COLO668 (cell line): ENCODE data around the gene HERPUD1.
"Not testable (repeated sequence)": the region's sequence is repeated elsewhere in the genome, so short reads cannot be mapped to it uniquely, and the experiment has no call there.

Source experiments
- DNase-seq: peaks from one replicate; lab custom pipeline; 2025; ENCODE audit not compliant: unreplicated experiment; lab: John Stamatoyannopoulos, UW

HERPUD1 gene

GRCh38 chr16:56953006-56953405 lies 21.1 kb downstream of the HERPUD1 start:
- DNase-seq = no peak

- DNase-seq = no peak
These were observed 24.1 kb downstream of the HERPUD1 start for GRCh38 chr16:56956076-56956475.

DNA sequence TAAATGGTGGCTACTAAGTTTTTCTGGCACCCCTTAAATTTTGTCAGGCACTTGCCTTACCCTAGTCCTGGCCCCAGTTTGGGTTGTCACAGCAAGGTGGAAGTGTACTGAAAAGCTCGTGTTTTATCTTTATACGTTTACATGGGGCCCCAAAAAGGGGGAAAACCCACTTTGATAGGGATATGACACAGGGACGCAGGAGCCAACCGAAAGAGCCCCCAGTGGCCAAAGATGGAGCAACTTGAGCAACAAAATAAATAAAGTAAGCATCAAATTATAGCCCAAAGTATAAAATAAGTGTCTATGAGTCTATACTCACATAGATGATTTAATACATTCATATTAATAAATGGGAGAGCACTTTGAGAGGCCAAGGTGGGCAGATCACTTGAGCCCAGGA lies 24.8 kb downstream of the HERPUD1 start:
- no peak for DNase-seq

DNA sequence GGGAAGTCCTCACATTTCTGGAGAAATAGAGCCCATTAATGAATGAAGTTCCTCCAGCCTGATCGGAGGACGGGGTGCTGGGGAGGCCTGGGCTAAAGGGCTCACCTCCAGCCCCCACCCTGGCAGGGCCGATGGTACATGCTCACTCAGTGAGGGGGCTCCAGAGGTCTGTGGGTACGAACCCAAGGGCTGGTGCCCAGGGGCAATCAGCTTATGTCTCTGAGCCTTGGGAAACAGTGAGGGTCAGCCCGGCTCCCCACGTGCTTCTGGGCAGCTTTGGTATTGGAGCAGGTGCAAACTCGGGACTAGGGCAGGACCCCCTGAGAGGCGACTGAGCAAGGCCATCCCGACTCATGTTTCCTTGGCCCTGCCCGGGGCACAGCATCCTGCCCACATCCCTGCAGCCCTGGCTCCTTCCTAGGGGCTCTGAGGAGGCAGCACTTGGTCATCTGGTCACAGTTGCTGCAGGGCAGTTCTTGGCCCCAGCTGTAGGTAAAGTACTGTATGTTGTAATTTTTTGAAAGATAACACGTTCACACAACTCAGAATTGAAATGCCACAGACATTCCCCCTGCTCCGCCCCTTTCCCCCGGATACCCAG lies 28.8 kb downstream of the HERPUD1 start:
- DNase-seq = no peak

- no peak for DNase-seq
These were observed 29.4 kb downstream of the HERPUD1 start for GRCh38 chr16:56961386-56961785.

DNA sequence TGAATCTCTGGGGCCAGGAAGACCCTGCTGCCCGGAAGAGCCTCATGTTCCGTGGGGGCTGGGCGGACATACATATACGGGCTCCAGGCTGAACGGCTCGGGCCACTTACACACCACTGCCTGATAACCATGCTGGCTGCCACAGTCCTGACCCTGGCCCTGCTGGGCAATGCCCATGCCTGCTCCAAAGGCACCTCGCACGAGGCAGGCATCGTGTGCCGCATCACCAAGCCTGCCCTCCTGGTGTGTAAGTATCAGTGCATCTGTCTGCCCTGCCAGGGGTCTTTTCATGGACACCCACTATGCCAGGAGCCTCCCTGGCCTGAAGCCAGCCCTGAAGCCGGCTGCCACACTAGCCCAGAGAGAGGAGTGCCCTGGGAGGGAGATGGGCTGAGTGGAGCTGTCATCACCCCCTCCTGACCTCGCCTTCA lies 29.9 kb downstream of the HERPUD1 start, which contains the start of gene CETP:
Gene CETP, plus strand, starts transcription at position 100 of the 431 bp plus-strand sequence. Its CDS starts 30 bp downstream, at position 130.
- DNase-seq = no peak

DNA sequence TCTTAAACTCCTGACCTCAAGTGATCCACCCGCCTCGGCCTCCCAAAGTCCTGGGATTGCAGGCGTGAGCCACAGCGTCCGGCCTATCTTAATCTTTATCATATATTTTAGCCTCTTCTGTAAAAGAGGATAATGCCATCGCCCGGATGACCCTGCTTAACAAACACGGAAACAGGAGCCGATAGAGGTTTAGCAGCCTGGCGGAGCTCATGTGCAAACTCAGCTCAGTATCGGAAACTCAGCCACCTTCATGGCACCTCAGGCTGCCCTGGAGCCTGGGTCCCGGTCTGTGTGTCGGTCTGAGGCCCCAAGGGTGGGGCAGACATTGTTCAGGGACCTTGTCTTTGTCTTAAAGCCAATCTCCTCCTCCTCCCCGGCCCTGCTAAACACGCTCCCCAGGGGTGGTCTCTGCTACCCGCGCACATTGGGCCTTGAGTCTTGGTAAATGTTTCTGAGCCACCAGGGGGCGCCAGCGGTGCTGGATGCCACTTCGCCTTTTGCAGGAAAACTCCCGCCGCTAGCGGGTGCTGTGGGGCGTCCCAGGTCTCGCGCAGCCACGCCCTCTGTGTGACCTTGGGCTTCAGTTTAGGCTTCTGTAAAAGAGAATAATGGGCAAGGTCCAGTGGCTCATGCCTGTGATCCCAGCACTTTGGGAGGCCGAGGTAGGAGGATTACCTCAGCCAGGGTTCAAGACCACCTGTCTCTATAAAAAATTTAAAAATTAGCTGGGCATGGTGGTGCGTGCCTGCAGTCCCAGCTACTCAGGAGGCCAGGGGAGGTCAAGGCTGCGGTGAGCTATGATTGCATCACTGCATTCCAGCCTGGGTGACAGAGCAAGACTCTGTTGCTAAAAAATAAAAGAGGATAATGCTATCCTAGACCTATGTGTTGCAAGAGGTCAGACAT lies 32.6 kb downstream of the HERPUD1 start:
- peak; percentile 90 for DNase-seq

DNA sequence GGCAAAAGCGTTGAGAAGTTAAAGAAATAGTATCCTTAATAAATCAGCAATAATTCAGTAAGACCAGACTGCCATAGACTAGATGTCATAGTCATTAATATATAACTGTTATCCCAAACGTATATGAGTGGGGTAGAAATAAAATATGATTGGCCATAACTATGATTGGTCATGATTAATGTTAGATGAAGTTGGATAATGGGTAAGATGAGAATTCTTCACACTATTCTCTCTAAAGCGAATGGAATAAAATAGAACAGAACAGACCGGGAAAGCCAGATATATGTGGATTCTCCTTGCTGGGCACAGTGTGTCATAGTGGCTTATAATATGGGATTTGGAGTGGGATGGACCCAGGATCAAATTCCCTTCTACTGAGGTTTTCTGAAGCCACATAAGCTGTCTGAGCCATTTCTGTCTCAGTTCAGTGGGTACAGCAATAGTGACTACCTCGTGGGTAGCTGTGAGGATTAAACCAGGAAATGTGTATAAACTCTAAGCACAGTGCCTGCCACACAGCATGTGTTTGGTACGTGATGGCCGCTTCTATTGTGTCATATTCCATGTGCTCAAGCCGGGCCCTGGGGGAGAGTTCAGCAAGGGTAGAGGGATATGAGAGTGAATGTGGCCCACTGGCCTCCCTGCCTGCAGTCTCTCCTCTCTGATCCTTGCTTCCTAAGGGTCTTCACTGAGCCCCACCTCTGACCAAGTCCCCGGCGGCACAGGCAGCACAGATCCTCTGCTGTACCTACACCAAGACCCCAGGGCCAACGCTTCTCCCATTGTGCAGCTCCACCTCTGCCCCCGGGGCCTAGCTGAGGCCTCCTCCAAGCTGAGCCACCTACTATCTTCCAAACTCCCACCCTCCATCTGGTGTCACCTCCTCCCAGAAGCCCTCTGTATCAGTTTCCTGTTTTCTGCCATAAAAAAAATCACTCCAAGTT lies 33.5 kb downstream of the HERPUD1 start:
- no peak for DNase-seq

- DNase-seq = no peak
These were observed 34.1 kb downstream of the HERPUD1 start for GRCh38 chr16:56966093-56966475.

DNA sequence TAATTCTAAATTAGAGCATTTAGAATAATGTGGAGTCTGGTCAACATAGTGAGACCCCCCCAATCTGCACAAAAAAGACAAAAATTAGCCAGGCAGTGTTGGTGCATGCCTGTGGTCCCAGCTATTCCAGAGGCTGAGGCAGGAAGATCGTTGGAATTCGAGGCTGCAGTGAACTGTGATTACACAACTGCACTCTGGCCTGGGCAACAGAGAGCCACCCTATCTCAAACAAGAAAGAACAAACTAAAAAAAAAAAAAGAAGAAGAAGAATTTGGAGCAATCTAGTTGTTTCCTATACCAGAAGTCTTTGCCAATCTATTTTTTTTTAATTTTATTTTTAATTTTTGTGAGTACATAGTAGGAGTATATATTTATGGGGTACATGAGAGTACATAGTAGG lies 35.8 kb downstream of the HERPUD1 start:
- no peak for DNase-seq

DNA sequence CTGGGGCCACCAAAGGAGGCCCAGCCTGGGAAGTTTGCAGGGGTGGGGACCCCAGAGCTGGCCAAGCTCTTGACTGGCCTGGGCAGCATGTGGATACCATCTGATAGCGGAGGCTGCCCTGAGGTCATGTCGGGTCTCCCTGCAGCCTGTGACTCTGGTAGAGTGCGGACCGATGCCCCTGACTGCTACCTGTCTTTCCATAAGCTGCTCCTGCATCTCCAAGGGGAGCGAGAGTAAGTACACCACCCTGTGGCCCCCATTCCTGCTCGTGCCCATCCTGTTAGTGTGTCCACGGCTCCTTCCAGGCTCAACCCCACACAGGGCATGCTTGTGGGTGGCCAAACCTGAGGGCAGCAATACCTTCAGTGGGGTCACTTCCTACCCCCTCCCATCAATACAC lies 37.8 kb downstream of the HERPUD1 start:
- no peak for DNase-seq

DNA sequence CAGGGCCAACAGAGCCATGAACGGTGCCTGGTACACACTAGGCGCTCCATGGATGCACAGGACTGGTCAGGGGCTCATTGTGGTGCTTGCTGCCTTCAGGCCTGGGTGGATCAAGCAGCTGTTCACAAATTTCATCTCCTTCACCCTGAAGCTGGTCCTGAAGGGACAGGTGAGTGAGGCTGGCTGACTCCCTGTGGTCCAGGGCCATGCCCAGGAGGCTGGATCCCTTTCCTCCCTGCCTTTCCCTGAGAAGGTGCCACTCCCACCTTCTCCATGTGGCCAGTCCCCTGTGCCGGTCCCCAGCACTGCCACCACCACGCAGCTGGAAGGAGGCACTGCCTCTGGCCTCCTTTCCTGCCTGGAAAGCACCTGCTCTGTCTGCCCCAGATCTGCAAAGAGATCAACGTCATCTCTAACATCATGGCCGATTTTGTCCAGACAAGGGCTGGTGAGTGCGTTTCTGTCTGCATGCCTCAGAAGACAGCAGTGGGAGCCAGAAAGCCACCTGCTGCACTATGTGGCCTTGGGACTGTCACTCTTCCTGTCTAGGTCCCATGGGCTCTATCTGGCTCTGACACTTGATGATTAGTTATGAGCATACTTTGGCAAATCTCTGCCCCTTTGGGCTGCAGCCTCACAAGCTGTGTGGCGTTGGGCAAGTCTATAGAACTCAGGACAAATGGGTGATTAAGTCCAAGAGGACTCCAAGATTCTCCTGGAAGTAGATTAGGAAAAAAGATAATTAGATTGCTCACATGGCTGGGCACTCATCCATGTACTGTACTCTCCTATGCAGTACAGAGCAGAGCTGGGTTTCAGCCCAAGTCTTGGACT lies 39.2 kb downstream of the HERPUD1 start:
- no peak for DNase-seq

DNA sequence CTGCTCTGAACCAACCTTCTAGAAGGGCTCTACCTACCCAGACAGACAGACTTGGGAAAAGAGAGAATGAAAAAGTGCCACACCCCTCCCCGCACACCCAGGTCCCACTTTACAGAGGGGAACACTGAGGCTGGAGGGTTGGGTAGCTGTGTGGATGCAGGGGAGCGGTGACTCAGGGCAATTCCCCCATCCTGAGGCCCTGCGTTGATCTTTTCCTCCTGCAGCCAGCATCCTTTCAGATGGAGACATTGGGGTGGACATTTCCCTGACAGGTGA lies 39.8 kb downstream of the HERPUD1 start:
- DNase-seq = no peak

- DNase-seq = no peak
These were observed 40.7 kb downstream of the HERPUD1 start for GRCh38 chr16:56972403-56973293.

- no peak for DNase-seq
These were observed 41.4 kb downstream of the HERPUD1 start for GRCh38 chr16:56973294-56973689.

- DNase-seq = not testable (repeated sequence)
These were observed 42.0 kb downstream of the HERPUD1 start for GRCh38 chr16:56973899-56974298.

- no peak for DNase-seq
These were observed 42.8 kb downstream of the HERPUD1 start for GRCh38 chr16:56974549-56975300.

GRCh38 chr16:56975714-56976113 lies 43.8 kb downstream of the HERPUD1 start:
- DNase-seq = no peak

DNA sequence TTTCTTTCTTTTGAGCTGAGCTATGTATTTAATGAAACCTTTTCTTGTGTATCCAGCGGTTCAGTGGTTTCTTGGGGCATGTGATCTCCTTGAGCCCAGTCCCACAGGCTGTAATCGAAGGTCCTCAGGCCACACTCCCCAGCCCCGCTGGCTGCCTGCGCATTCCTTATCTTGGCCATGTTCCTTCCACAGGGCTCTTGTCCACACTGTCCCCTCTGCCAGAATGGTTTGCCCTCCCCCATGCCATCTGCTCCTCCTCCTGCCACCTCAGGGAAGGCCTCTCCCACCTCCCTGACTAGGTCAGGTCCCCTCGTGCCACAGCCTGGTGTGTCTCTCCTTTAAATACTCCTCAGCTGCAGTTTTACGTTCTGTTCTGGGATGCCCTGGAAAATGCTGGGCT lies 45.3 kb downstream of the HERPUD1 start:
- no peak for DNase-seq
